Endothelial cell of hepatic sinusoid (primary cell): ENCODE measurements around the gene TMEM51.

ENCODE experiments used
- in situ Hi-C: cut with HindIII; loops from 2 replicates; pipeline ENCODE4 v1.10.0; 2017; ENCODE audit warnings: low sequenced_read_pairs

TMEM51 gene

DNA sequence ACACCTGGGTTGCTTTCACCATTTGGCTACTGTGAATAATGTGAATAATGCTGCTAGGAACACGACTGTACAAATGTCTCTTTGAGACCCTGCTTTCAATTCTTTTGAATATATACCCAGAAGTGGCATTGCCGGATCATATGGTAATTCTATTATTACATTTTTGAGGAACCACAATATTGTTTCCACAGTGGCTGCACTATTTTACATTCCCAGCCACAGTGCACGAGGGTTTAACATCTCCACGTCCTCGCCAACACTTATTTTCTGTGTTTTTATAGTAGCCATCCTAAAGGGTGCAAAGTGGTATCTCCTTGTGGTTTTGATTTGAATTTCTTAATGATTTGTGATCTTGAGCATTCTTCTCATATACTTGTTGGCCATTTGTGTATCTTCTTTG is 109.2 kb downstream of the TMEM51 start:
- in situ Hi-C loops: no loop called here

DNA sequence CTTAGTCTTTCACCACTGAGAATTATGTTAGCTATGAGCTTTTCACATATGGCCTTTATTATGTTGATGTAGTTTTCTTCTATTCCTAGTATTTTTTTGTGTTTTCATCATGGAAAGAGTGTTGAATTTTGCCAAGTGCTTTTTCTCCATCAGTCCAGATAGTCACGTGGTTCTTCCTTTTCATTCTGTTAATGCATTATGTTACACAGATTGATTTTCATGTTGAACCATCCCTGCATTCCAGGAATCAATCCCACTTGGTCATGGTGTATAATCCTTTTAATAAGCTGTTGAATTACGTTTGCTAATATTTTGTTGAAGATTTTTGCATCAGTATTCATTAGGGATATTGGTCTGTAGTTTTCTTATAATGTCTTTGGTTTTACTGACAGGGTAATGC is 111.2 kb downstream of the TMEM51 start:
- in situ Hi-C loops: no loop called here
